ENCODE results near the gene SMIM41. TPM values are rescaled to one million over a fixed set of nuclear protein-coding genes. Genes with fewer than 3 reads are reported as not detected.
"Not testable (repeated sequence)": the region's sequence is repeated elsewhere in the genome, so short reads cannot be mapped to it uniquely, and the experiment has no call there.

The SMIM41 gene
- polyA plus RNA-seq, 4 donors = 0.27 to 0.70 (median 0.41) TPM

GRCh38 chr12:52082988-52083637, 3.6 kb downstream of the SMIM41 start:
- DNase-seq (ENCODE audit: low read depth in 4 of 4, low spot score in 2 of 4) = no peak

DNA sequence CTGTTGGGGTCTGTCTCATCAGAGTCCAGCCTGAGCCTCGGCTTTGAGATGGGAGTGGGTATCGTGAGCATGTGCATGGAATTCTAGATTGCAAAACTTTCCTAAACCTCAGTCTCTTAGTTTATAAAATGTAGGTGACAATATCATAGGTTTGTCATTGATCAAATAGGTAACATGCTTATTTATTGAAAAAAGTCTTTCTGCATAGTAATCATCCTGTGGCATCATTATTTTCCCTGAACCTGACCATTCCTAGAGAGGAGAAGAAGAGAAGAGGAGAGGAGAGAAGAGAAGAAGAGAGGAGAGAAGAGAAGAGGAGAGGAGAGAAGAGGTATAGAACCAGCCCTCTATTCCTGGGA, 4.1 kb downstream of the SMIM41 start:
- no peak for DNase-seq (ENCODE audit: low read depth in 4 of 4, low spot score in 2 of 4)

- no peak for DNase-seq (ENCODE audit: low read depth in 4 of 4, low spot score in 2 of 4)
These were observed 5.2 kb downstream of the SMIM41 start for GRCh38 chr12:52084491-52085231.

DNA sequence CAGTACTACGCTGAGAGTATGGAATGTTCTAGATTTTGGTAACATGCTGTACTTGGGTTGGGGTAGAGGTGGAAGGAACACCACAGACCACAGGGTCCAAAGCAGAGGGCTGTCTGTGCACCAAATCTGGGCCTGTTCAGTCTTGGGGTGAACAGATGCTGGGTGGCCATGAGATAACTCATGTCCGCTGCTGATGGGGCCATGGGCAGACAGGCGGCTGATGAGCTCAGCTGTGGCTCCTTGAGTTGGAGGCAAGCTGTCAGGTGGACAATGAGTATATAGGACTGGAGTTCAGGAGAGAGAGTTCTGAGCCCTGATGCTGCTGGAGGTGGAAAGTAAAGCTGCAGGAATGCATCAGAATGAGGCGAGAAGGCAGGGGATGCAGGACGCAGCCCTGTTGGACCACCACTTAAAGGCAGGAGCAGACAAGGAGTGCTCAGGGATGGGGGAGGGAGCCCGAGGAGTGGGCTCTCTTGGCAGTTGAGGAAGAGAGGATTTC, 6.2 kb downstream of the SMIM41 start:
- no peak for DNase-seq (ENCODE audit: low read depth in 4 of 4, low spot score in 2 of 4)

DNA sequence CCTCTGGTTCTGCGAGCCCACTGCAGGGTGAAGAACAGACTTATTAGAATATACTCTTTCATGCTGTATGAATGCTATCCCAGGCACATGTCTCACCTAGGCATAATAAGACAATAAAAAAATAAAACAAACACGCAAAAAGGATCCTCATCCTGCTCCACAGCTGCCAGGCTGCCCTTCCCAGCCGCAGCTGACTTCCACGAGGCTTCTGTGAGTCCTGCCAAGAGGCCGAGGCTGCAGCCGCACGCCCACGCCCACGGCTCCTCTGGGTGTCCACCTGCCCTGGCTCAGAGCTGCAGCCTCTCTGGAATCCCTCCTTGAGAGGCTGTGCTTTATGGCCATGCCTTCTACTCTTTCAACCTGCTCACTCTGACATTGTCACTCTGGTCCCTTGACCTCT, 6.9 kb downstream of the SMIM41 start:
- no peak for DNase-seq (ENCODE audit: low read depth in 4 of 4, low spot score in 2 of 4)

DNA sequence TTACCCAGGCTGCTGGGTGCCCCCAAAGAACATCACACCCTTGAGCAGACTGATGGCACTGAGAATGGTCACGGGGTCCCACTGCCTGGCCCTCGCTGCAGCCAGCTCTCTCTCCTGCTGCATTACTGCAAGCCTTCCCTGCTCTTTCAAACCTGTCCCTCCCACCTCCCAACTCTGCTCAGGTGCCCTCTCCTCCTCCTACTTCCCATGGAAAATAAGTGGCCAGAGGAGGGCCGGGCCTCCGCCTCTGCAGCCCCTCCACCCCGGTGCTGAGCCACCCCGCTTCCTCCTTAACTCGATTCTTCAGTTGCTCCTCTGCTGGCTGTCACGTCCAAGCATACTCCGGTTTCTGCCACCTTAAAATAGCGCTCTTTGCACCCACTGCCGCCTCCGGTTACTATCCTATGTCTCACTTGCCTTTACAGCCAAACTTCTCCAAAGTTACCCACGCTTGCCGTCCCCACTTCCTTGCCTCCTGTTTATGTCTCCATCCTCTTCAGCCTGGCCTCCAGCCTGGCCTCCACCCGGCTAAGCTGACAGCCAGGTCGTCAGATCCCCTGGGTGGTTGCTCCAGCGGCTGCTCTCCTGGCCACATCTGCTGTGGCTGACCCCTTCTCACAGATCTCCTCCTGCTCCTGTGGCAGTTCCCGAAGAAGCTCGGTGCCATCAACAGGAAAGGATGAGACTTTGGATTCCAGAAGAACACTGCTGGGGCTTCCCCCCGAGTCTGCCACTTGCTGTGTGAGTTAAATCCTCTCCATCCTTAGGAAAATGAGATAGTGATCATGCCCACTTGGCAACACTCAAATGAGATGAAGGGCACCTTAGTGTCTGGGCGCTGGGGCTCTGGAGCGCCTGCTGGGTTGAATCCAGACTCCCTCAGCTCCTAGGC, 7.7 kb downstream of the SMIM41 start:
- no peak for DNase-seq (ENCODE audit: low read depth in 4 of 4, low spot score in 2 of 4)

DNA sequence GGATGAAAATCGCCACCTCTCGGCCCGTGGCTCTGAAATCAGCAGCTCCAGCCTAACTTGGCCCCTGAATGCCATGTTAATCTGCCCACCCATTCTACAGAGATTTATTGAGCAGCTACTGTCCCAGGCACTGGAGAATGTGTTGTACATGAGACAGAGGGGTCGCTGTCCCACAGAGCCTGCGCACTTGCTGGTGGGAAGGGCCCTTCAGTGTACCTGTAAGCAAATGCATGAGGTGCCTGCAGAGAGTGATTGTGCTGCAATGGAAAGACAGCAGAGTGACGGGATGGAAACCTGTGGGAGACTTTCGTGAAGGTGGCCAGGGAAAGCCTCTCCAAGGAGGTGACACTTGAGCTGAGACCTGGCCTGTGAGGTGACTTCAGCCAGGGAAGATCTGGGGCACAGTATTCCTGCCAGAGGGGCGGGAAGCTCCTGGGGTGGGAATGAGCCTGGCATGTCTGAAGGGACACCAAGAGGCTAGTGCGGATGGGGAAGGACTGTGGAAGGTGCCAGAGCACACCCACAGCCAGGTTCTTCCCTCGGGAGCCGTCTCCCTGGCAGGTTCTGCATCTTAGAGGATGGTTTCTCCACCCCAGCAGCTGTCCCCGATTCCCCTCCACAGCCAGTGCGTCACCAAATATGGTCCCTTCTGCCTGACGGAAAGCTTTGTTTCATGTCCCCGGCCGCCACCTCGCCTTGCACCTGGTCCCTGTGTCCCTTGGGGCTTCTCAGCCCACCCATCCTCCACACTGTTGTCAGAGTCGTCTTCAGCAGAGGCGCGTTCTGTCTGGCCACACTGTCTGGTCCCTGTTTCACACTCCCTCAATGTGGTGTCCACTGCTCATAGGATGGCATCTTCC, 8.7 kb downstream of the SMIM41 start:
- DNase-seq (ENCODE audit: low read depth in 4 of 4, low spot score in 2 of 4) = no peak

- no peak for DNase-seq (ENCODE audit: low read depth in 4 of 4, low spot score in 2 of 4)
These were observed 10.0 kb downstream of the SMIM41 start for GRCh38 chr12:52089491-52089890.

DNA sequence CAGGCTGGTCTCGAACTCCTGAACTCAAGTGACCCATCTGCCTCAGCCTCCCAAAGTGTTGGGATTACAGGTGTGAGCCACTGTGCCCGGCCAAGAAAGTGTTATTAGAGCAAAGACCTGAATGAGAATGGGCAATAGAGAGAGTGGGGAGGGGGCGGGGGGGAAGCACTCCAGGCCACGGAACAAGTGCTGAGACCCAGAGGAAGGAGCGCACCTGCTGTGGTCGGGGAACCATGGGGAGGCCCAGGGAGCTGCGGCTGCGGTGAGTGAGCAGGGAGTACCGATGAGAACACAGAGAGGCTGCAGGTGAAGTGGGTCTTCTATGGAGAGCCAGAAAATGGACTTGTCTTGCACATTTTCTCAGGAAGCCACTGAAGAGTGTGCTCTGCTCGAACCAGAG, 10.8 kb downstream of the SMIM41 start:
- DNase-seq (ENCODE audit: low read depth in 4 of 4, low spot score in 2 of 4) = no peak

DNA sequence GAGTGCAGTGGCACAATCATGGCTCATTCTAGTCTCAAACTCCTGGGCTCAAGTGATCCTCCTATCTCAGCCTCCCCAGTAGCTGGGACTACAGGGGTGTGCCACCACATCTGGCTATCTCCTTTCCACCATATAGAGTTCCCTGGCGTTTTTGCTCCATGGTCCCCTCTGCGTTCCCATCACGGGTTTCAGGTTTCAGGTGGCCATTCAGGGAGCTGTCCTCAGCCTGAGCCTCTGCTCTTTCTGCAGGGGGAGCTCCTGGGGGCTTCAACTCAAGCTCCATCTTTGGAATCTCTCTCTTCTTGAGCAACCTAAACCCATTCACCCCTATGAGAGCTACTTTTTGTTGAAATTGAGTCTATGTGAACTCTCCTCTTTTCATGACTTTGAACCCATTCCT, 11.6 kb downstream of the SMIM41 start:
- DNase-seq (ENCODE audit: low read depth in 4 of 4, low spot score in 2 of 4) = no peak

DNA sequence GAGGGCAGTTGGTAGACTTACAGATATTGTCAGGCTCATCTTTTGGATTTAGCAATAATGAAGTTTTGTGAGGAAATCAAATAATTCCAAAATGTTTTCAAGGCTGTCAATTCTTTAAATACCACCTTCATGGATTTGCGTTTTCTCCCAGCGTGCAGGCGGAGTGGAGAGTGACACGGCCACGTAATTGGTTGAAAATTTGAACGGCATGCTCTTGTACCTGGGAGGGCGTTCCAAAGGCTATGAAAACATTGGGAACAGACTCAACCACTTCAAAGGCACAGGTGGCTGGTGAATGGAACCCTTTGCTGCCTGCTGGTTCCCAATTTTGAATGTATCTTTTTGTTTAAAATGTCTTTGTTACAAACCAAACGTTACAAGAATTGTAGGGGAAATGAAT, 12.4 kb downstream of the SMIM41 start:
- DNase-seq (ENCODE audit: low read depth in 4 of 4, low spot score in 2 of 4) = no peak

DNA sequence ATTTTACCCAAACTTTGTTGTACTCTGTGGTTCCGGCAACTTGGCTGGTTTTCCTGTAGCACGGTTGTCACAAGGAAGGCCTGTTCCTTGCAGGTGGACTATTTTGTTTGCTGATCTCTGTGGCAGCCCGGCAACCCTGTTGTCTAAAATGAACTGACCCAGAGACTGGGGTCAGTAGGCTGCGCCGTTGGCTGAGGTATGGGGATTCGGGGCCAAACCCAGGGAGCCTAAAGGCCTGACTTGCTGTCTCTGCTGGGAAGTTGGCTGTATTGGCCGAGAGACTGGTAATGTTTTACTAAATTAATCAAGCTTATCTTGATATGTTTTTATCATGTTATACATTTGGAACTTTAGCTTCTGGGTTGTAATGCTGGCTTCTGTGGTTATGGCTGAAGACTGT, 13.8 kb downstream of the SMIM41 start:
- no peak for DNase-seq (ENCODE audit: low read depth in 4 of 4, low spot score in 2 of 4)

GRCh38 chr12:52096332-52097044, 17.0 kb downstream of the SMIM41 start:
- no peak for DNase-seq (ENCODE audit: low read depth in 4 of 4, low spot score in 2 of 4)

GRCh38 chr12:52097045-52097666, 17.7 kb downstream of the SMIM41 start:
- DNase-seq (ENCODE audit: low read depth in 4 of 4, low spot score in 2 of 4) = no peak

DNA sequence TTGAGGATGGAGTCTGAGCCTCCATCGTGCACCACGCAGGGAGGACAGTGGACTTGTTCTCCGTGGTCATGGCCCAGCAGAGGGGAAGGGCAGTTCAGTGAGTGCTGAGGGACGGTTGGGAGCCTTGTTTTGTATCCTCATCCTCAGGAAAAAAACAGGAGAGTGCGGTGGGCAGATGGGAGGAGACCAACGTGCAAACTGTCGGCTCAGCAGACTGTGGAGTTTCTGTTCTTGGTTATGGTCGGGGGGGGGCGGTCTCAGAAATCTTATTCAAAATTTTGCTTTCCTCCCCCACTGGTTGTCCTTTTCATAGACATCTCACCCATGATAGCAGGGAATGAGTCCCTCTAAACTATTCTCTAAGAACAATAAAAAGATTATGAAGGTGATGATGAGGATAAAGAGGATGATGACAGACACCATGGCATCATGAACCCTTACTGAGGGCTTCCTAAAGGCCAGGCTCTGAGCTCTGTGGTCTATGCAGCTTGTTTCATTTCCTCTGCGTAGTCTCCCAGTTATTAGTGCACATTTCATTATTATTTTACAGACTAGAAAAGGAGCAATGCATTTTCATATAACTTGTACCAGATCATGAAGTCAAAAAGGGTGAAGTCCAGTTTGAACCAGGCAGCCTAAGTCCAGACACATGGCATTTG, 25.1 kb downstream of the SMIM41 start:
- not testable (repeated sequence) for DNase-seq (ENCODE audit: low read depth in 4 of 4, low spot score in 2 of 4)

GRCh38 chr12:52116222-52117125, 37.0 kb downstream of the SMIM41 start:
- DNase-seq (ENCODE audit: low read depth in 4 of 4, low spot score in 2 of 4) = not testable (repeated sequence)

DNA sequence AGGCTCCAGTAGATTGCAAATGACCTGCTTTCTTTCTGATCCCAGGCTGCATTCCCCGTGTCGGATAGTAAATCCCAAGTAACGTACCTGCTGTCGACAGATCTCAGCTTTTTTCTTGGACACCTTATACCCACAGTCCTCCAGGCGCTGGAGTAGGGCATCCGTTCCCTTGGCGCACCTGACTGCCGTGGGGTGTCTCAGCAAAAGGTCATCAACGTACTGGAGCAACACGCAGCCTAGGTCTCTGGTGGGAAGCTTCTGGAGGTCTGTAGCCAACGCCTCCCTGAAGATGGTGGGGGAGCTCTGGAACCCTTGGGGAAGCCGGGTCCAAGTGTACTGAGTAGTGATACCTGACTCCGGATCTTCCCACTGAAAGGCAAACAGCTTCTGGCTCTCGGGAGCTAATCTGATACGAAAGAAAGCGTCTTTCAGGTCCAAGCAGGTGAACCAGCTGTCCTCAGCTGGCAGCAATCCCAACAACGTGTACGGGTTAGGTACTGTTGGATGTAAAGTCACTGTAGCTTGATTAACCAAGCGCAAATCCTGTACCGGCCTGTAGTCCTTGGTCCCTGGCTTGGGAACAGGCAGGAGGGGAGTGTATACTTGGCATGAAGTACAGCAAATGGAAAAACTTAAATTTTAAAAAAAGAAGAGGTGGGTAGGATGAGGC, 38.4 kb downstream of the SMIM41 start:
- DNase-seq (ENCODE audit: low read depth in 4 of 4, low spot score in 2 of 4) = not testable (repeated sequence)

Data from left renal cortex interstitium (tissue), 4 donors.